ENCODE measurements around the gene HOXD8.

Gene HOXD8

DNA sequence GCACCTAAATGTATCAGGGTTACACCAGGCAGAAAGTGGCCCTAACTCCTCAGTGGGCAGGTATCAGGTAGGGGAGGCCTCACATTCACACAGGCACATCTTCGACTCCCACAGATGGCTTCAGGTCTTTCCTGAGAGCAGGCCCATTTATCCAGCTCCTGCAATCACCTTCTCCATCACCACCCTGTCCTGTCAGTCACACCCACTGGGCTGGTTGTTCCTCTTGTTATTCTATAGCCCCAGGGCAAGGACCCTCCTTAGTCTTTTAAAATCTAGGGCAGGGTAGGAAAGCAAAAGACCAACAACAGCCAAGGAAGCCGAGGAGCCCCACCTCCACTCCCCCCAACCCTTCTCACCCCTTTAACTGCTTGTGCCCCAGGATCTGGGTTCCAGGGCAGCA, 12.8 kb downstream of the HOXD8 start:
- Histone ChIP-seq H3K9ac (ENCODE audit: low read depth, low read length) (no peak overlapping the region), H3K4me1 (ENCODE audit: insufficient read depth, low read length) (no peaks in the 10 kb centered on the region), H3K9me3 (ENCODE audit: control insufficient read depth, insufficient read depth, low read length) (no peaks in the 10 kb centered on the region), H3K36me3 (ENCODE audit: insufficient read depth, low read length) (no peaks in the 10 kb centered on the region)

DNA sequence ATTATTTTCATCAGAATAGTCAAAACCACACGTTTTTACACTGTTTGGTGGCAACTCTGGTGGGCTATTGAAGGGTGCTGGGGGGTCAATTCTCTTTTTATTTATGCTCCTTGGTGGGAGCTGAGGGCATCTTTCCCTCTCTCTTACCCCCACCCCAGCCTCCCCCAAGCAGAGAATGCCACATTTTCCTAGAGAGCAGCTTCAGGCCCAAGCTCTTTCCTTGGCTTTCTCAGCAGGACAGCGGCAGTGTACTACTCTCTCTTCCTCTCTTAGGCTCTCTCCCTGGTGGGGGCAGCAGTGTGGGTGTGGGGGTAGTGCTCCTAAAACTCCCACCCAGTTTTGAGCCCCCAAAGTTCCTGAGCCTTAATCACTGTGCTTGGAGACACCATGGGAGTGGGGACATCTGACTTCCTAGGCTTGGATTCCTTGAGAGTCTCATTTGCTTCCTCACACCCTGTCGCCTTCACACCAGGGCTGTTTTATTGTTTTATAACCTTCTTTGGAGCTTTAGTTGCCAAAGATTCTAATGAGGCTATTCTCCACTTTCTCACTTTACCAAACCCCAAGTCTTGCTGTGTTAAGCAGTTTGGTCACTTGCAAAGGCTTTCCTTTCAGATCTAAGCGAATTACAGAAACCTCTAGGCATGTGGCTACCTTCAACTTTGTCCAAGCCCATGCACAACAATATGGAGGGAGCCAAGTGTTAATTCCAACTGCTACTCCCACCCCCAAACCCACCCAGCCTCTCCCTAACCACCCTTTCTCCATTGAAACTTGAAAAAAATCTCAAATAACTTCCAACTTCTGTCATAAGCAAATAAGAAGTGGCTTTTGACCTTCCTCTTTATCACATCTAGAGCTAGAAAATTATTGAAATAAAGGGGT, 15.8 kb downstream of the HOXD8 start:
- no peak overlapping the region for H3K9ac ChIP-seq (ENCODE audit: low read depth, low read length)
- H3K36me3 ChIP-seq (ENCODE audit: insufficient read depth, low read length), result no peaks in the 10 kb centered on the region
- H3K4me1 ChIP-seq (ENCODE audit: insufficient read depth, low read length), result no peaks in the 10 kb centered on the region
- H3K9me3 ChIP-seq (ENCODE audit: control insufficient read depth, insufficient read depth, low read length), result no peaks in the 10 kb centered on the region

DNA sequence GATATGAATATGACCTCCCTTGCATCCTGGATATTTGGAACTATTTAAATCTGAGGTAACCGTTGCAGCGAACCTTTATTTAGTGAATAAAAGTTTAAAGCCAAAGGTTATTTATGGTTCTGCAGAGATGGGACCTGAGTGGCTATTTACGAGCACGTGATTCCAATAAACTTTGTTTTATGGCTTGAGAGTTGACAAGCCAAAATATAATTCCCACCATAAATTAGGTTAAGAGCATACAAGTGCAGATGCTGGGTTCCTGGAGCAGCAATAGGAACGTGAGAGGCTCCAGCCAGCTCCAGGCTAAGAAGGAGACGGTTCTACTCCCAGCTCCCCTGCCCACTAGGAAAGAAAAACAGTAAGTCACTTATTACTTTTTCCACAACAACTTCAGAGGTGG, 16.6 kb downstream of the HOXD8 start:
- Histone ChIP-seq H3K36me3 (ENCODE audit: insufficient read depth, low read length) (no peaks in the 10 kb centered on the region), H3K9ac (ENCODE audit: low read depth, low read length) (no peak overlapping the region), H3K9me3 (ENCODE audit: control insufficient read depth, insufficient read depth, low read length) (no peaks in the 10 kb centered on the region), H3K4me1 (ENCODE audit: insufficient read depth, low read length) (no peaks in the 10 kb centered on the region)

DNA sequence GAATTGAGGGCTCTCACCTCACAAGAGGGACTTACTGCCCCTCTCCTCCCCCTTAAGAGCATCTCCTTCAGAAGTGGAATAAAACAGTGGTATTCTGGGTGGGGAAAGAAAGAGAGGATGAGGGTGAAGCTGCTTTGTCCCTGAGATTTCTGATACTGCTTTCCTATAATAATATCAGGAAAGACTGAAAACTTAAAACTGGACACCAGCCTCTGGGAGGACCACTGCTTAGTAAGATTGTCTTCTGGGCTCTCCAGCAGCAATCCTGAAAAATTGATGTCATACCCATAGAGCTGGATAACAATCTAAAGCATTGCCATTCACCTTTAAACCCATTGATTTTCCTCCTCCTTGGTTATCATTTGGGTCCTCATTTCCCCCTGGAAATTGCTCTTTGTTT, 17.1 kb downstream of the HOXD8 start:
- Histone ChIP-seq H3K9ac (ENCODE audit: low read depth, low read length) (no peak overlapping the region), H3K9me3 (ENCODE audit: control insufficient read depth, insufficient read depth, low read length) (no peaks in the 10 kb centered on the region), H3K36me3 (ENCODE audit: insufficient read depth, low read length) (no peaks in the 10 kb centered on the region), H3K4me1 (ENCODE audit: insufficient read depth, low read length) (no peaks in the 10 kb centered on the region)

DNA sequence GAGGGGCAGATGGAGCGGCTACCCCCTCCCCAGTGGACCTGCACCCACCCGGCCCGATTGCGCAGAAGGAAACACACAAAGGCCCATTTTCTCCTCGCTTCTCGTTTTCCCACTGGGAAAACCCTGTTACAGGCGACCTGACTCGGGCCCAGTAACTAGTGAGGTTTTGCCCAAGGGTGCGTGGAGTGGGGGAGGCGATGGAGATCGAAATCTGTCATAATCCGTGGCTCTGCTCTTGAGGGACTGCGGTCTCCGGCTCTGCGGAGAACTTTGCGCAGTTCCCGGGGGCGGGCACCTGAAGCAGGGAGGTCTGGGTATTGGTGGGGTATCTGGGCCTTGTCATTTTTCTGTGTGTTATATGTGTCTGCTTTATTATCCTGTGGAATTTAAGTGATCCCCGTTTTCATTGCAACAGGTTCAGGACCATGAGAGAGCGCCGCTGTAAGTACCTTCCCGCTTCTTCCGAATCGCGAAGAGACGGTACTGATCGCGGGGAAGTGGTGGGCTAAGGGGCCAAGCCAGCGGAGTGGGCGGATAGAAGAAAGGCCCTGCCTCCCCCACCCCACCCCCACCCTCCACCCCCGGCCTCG, 17.8 kb downstream of the HOXD8 start:
- no peaks in the 10 kb centered on the region for H3K4me1 ChIP-seq (ENCODE audit: insufficient read depth, low read length)
- H3K9me3 ChIP-seq (ENCODE audit: control insufficient read depth, insufficient read depth, low read length), result no peaks in the 10 kb centered on the region
- H3K36me3 ChIP-seq (ENCODE audit: insufficient read depth, low read length), result no peaks in the 10 kb centered on the region
- H3K9ac ChIP-seq (ENCODE audit: low read depth, low read length), result no peak overlapping the region

DNA sequence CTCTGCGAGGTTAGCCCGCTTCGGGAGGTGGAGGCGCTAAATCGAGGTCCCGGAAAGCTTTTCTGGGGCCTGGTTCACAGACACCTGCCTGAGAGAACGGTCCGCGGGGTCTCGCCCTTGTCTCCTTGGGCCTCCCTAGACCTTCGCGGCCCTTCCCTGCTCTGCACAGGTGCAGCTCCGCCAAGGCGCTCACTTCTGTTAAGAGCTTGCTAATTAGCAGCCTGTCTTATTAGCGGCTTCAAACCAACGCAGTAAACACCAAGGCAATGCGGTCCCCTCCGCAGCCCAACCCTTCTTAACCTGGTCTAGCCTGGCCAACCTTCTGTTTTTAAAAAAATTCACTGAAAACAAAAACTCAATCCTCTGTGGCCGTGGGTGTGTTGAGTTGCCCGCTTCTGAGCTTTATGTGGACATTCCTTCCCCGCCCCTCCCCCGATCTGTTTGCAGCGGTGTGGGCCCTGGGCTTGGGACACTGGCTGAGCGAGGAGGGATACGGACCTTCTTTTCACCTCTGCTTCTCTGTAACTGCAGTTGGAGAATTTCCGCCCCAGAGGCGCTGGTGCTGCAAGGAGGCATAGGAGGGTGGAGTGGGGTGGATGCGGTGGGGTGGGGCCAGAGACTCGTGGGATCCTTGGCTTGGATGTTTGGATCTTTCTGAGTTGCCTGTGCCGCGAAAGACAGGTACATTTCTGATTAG, 18.4 kb downstream of the HOXD8 start:
- no peak overlapping the region for H3K9ac ChIP-seq (ENCODE audit: low read depth, low read length)
- no peaks in the 10 kb centered on the region for H3K4me1 ChIP-seq (ENCODE audit: insufficient read depth, low read length)
- no peaks in the 10 kb centered on the region for H3K36me3 ChIP-seq (ENCODE audit: insufficient read depth, low read length)
- no peaks in the 10 kb centered on the region for H3K9me3 ChIP-seq (ENCODE audit: control insufficient read depth, insufficient read depth, low read length)

DNA sequence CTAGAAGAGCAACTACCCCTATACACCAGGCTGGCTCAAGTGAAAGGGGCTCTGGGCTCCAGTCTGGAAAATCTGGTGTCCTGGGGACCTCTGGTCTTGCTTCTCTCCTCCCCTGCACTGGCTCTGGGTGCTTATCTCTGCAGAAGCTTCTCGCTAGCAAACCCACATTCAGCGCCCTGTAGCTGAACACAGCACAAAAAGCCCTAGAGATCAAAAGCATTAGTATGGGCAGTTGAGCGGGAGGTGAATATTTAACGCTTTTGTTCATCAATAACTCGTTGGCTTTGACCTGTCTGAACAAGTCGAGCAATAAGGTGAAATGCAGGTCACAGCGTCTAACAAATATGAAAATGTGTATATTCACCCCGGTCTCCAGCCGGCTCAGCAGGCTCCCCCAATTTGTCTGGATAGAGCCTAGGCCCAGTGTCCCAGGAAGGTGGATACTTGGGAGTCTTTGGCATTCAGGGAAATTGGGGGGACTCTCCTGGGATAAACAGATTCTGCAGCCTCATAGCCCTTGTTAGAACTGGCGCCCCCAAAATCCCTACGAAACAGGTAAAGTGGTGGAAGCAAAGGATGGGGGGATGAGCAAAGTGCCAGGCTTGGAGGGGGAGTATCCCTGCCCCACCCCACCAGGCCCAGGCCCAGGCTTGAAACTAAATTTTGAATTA, 19.4 kb downstream of the HOXD8 start:
- Histone ChIP-seq H3K9ac (ENCODE audit: low read depth, low read length) (no peak overlapping the region), H3K4me1 (ENCODE audit: insufficient read depth, low read length) (no peaks in the 10 kb centered on the region), H3K36me3 (ENCODE audit: insufficient read depth, low read length) (no peaks in the 10 kb centered on the region), H3K9me3 (ENCODE audit: control insufficient read depth, insufficient read depth, low read length) (no peaks in the 10 kb centered on the region)

DNA sequence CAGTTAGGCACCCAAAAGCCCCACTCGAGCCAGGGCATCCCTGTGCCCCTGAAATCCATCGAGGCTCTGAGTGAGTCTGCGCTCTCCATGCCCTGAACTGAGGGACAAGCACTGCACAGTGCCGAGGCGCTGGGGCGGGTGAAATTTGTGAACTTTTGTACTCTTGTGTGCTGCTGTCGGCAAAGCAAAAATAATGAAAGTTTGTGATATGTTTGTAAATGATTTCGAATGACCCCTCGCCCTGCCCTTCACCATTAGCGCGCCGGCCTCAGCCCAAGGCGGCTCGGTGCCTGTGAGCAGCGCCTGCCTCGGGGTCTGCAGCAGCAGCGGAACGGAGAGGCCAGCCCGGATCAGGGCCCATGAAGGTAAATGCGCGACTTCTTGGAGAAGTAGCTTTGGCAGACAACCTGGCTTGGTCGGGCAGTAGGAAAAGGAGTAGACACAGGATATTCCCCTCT, 20.0 kb downstream of the HOXD8 start:
- no peaks in the 10 kb centered on the region for H3K9me3 ChIP-seq (ENCODE audit: control insufficient read depth, insufficient read depth, low read length)

DNA sequence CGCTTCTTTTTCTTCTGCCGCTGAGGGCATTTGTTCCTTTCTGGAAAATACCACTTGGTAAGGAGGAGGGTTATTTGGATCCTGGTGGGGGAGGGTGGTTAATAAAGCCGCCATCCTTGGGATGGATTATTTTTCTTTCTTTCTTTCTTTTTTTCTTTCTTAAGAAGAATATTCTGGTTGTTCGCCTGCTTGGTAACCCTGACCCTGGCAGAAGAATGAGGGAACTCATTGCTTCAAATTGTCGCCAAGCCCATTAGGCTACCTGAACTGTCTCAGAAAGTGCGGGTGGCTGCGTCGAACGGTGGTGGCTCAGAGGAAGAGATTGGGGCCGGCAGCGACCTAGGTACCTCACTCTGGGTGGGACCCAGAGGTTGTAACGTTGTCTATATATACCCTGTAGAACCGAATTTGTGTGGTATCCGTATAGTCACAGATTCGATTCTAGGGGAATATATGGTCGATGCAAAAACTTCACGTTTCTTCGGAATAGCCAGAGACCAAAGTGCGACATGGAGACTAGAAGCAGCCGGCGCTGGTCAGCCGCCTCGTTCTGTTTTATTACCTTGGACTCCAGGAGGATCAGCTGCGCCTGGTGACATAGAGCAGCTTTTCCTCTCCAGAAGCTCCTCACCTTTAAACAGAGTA, 20.6 kb downstream of the HOXD8 start:
- no peaks in the 10 kb centered on the region for H3K4me1 ChIP-seq (ENCODE audit: insufficient read depth, low read length)
- no peaks in the 10 kb centered on the region for H3K36me3 ChIP-seq (ENCODE audit: insufficient read depth, low read length)
- no peak overlapping the region for H3K9ac ChIP-seq (ENCODE audit: low read depth, low read length)
- no peaks in the 10 kb centered on the region for H3K9me3 ChIP-seq (ENCODE audit: control insufficient read depth, insufficient read depth, low read length)

More for the DNA sequence above, 20.0 kb downstream of the HOXD8 start:
- H3K9ac ChIP-seq (ENCODE audit: low read depth, low read length), result no peak overlapping the region
- H3K36me3 ChIP-seq (ENCODE audit: insufficient read depth, low read length), result no peaks in the 10 kb centered on the region
- no peaks in the 10 kb centered on the region for H3K4me1 ChIP-seq (ENCODE audit: insufficient read depth, low read length)

DNA sequence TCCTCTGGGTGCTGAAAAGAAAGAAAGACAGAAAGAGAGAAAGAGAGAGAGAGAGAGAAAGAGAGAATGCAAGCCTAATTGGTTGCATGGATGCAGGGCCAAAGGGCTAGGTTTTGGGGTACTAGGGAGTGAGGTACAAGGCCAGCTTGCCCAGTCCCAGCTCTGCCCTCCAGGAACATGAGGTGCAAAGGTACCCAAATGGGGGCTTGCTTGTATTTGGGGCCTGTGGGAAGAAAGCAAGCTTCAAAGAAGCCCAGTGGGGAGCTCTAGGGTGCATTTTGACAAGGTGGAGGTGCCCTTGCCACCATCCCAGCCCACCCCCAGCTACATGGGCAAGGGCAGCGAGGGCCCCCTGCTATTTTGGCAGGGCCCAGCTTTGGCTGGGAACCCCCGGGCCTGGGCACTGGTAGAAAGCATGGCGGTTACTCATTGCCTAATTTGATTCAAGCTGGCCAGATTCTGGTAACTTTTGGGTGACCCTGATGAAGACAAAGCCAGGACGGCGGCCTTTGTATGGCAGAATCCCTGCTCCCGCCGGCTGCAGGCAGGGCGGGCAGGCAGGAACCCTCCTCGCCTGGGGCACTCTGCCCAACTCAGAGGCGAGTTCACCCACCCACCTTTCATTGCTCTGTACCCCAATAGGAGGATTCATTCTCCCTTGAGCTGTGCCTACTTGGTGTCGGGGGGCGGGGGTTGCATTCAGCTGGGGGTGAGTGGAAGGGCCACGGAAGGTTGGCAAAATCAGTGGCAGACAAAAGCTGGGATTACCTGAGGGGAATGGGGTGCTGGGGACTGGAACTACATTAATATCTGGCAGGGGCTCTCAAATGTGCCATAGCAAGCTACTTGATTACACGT, 21.3 kb downstream of the HOXD8 start:
- Histone ChIP-seq H3K9ac (ENCODE audit: low read depth, low read length) (no peak overlapping the region), H3K4me1 (ENCODE audit: insufficient read depth, low read length) (no peaks in the 10 kb centered on the region)

DNA sequence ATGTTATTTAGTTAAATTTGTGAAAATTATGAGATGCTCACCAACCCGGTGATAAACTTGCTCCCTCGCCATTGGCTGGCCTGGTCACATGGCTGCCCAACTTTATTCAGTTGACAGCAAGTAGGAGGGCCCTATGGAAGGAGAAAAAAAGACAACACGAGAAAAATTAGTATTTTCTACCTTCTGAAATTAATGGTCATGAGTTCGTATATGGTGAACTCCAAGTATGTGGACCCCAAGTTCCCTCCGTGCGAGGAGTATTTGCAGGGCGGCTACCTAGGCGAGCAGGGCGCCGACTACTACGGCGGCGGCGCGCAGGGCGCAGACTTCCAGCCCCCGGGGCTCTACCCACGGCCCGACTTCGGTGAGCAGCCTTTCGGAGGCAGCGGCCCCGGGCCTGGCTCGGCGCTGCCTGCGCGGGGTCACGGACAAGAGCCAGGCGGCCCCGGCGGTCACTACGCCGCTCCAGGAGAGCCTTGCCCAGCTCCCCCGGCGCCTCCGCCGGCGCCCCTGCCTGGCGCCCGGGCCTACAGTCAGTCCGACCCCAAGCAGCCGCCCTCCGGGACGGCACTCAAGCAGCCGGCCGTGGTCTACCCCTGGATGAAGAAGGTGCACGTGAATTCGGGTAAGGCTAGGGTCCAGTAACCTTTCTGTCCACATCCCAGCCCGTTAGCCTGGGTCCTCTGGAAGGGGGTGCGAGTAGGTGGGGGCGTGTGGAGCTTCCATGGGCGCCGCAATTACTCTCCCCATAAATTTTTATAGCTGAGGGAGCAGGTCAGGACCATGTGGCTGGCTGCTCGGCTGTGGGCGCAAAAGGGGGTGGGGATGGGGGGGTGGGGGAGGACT, 22.2 kb downstream of the HOXD8 start, which contains the start of gene HOXD4:
Gene HOXD4, plus strand, starts transcription at position 109 of the 846 bp plus-strand sequence. Its CDS starts 84 bp downstream, at position 193.
- peak within 1 kb of the TSS; percentile 28; the same call in 1 of the 2 replicates for H3K9ac ChIP-seq (ENCODE audit: low read depth, low read length)
- H3K4me1 ChIP-seq (ENCODE audit: insufficient read depth, low read length), result no peaks in the 10 kb centered on the region
- no peaks in the 10 kb centered on the region for H3K9me3 ChIP-seq (ENCODE audit: control insufficient read depth, insufficient read depth, low read length)
- H3K36me3 ChIP-seq (ENCODE audit: insufficient read depth, low read length), result no peaks in the 10 kb centered on the region

More for the DNA sequence above, 21.3 kb downstream of the HOXD8 start:
- Histone ChIP-seq H3K9me3 (ENCODE audit: control insufficient read depth, insufficient read depth, low read length) (no peaks in the 10 kb centered on the region), H3K36me3 (ENCODE audit: insufficient read depth, low read length) (no peaks in the 10 kb centered on the region)

DNA sequence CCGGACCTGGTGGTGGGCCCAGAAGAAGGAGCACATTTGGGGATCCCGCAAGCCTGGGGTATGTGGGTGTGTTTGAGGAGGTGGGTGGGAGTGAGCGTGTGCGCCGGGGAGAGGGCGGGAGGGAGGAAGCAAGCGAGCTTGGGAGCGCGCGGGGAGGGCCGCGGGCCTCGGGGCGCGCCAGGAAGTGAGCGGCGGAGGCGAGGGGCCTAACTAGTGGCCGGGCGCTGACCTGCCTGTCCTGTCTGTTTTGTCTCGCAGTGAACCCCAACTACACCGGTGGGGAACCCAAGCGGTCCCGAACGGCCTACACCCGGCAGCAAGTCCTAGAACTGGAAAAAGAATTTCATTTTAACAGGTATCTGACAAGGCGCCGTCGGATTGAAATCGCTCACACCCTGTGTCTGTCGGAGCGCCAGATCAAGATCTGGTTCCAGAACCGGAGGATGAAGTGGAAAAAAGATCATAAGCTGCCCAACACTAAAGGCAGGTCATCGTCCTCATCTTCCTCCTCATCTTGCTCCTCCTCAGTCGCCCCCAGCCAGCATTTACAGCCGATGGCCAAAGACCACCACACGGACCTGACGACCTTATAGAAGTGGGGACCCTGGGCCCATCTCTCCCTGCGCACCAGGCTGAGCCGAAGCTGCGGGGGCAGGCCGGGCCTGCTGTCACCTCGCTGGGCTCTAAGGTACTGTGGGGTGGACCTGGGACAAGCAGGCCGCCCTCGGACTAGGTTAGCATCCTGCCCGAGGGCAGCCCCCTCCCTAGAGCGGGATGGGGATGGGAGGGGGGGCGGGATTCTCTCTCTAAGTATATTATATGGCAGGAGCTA, 23.1 kb downstream of the HOXD8 start:
- Histone ChIP-seq H3K9me3 (ENCODE audit: control insufficient read depth, insufficient read depth, low read length) (no peaks in the 10 kb centered on the region), H3K4me1 (ENCODE audit: insufficient read depth, low read length) (no peaks in the 10 kb centered on the region), H3K9ac (ENCODE audit: low read depth, low read length) (peak overlapping the region; percentile 11; the same call in 1 of the 2 replicates), H3K36me3 (ENCODE audit: insufficient read depth, low read length) (no peaks in the 10 kb centered on the region)
